GM12878 (cell line): ENCODE measurements around the gene DCK. TPM values are rescaled to one million over a fixed set of nuclear protein-coding genes. Genes with fewer than 3 reads are reported as not detected.

Experiments used
- CBFB ChIP-seq: IDR thresholded peaks from 2 replicates; pipeline ENCODE4 v1.6.1; 2016; ENCODE audit warnings: antibody characterized with exemption, low read depth
- CBX3 ChIP-seq: fragments of 200-600 bp; sonication (generic); IDR thresholded peaks from 2 replicates; pipeline ENCODE4 v1.6.1; 2016; ENCODE audit warnings: low read depth, borderline replicate concordance
- CHD4 ChIP-seq: fragments of 200-600 bp; sonication (generic); IDR thresholded peaks from 2 replicates; pipeline ENCODE4 v1.6.1; 2016; ENCODE audit warnings: mild to moderate bottlenecking
- GABPA ChIP-seq: IDR thresholded peaks from 2 replicates; pipeline ENCODE4 v1.6.1; 2014; ENCODE audit warnings: antibody characterized with exemption, low read depth, mild to moderate bottlenecking, inconsistent platforms
- HCFC1 ChIP-seq: fragments of 150-350 bp; IDR thresholded peaks from 2 replicates; pipeline ENCODE4 v1.6.1; 2014; ENCODE audit warnings: low read length
- JUNB ChIP-seq: IDR thresholded peaks from 2 replicates; pipeline ENCODE4 v1.6.1; 2016; ENCODE audit warnings: antibody characterized with exemption, mild to moderate bottlenecking
- MTA2 ChIP-seq: fragments of 450-650 bp; IDR thresholded peaks from 2 replicates; pipeline ENCODE4 v1.6.1; 2016; ENCODE audit warnings: low read depth, mild to moderate bottlenecking, moderate library complexity
- MTA3 ChIP-seq: IDR thresholded peaks from 2 replicates; pipeline ENCODE4 v1.6.1; 2012; ENCODE audit warnings: low read length, inconsistent platforms, borderline replicate concordance
- MXI1 ChIP-seq: fragments of 150-350 bp; IDR thresholded peaks from 2 replicates; pipeline ENCODE4 v1.6.1; 2011; ENCODE audit warnings: low read depth, mild to moderate bottlenecking, inconsistent platforms, low read length, improper control_type of control experiment
- NR2C1 ChIP-seq: fragments of 450-650 bp; IDR thresholded peaks from 2 replicates; pipeline ENCODE4 v1.6.1; 2017; ENCODE audit warnings: antibody characterized with exemption, mild to moderate bottlenecking, moderate library complexity
- POLR2AphosphoS2 ChIP-seq: IDR thresholded peaks from 2 replicates; pipeline ENCODE4 v1.6.1; 2011; ENCODE audit warnings: low read depth, mild to moderate bottlenecking, low read length, improper control_type of control experiment, moderate library complexity
- PRDM15 ChIP-seq: fragments of 450-650 bp; formaldehyde crosslinking; IDR thresholded peaks from 2 replicates; pipeline ENCODE4 v1.4.0; 2020; ENCODE audit warnings: mild to moderate bottlenecking, moderate library complexity
- RBBP5 ChIP-seq: fragments of 200-600 bp; sonication (generic); conservative IDR thresholded peaks from 2 replicates; pipeline ENCODE4 v1.6.1; 2016
- RUNX3 ChIP-seq: IDR thresholded peaks from 2 replicates; pipeline ENCODE4 v1.6.1; 2012; ENCODE audit warnings: low read length, inconsistent platforms
- SREBF1 ChIP-seq: IDR thresholded peaks from 2 replicates; pipeline ENCODE4 v1.6.1; 2012; ENCODE audit warnings: mild to moderate bottlenecking, low read length
- polyA plus RNA-seq, 11 experiments: library from polyadenylated mRNA; depleted of rRNA in 4 of 11; unstranded in 6 of 11; stranded (reverse) in 5 of 11; fragments of >200 nt; fragmentation: Nextera tagmentation in 4 of 11; fragmentation: Illumina TruSeq in 1 of 11; extraction: Ambion mirVana in 4 of 11; extraction: Trizol in 1 of 11; gene quantifications; 1 replicate in 1 of 11; 2 replicates in 10 of 11; pipeline versions ENCODE4 v1.2.1 to v1.2.3, GENCODE V29; 2011 to 2016; ENCODE audit warnings: inconsistent platforms in 2 of 11, missing spikeins in 2 of 11, low read depth in 1 of 11
- total RNA-seq, 4 experiments: library from RNA; depleted of rRNA in 3 of 4; stranded (reverse); fragments of >200 nt in 3 of 4; fragmentation: Illumina TruSeq in 1 of 4; extraction: Trizol in 1 of 4; gene quantifications; 2 replicates each; pipeline versions ENCODE4 v1.2.1 to v1.2.3, GENCODE V29; 2013 to 2021

The DCK gene
- total and polyA plus RNA-seq, 10 of the 15 experiments (the other 5 are each of a cell fraction or from before 2014, with no cell fraction given) = 20.0 to 69.4 (median 26.2) TPM

- TF ChIP-seq PRDM15 (CRISPR knock-in tag) = no peak
- TF ChIP-seq MTA3 = no peak
- TF ChIP-seq MTA2 = no peak
- TF ChIP-seq RUNX3 = no peak
- no peak for TF ChIP-seq POLR2AphosphoS2
- no peak for TF ChIP-seq CBFB
- no peak for TF ChIP-seq RBBP5
- no peak for TF ChIP-seq GABPA
- TF ChIP-seq HCFC1 = no peak
- TF ChIP-seq MXI1 = no peak
- no peak for TF ChIP-seq NR2C1
- TF ChIP-seq JUNB = no peak
- no peak for TF ChIP-seq SREBF1
- TF ChIP-seq CBX3 = no peak
- TF ChIP-seq CHD4 = no peak
Measured at GRCh38 chr4:71070015-71070414, 76.6 kb downstream of the DCK start (continued).
